Measurements from ENCODE around the gene LHFPL6.

LHFPL6 gene

GRCh38 chr13:39603424-39603947, 493 bp upstream of the LHFPL6 start:
- no peak for TF ChIP-seq ZNF274 (IDR thresholded peaks at IDR 0.05; ENCODE audit: low read depth, low read length)
- peak overlapping the region; percentile 59 for H3K4me3 ChIP-seq (ENCODE audit: low read length)

DNA sequence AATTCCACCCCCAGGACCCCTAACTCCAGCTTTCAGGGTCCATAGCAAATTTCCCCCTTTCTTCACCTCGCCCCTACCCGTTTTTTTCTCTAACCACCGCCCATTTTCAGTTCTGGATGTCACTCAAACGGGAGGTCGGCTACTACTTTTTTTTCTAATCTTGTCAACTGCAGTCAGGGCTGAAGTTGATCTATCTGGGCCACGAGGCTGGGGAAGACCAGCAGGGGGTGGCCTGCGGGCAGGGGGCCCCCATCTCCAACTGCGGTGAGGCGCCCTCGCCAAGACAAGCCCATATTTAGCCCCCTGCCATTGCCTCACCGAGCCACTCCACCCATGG, 748 bp downstream of the LHFPL6 start:
- peak overlapping the region; percentile 59 for H3K4me3 ChIP-seq (ENCODE audit: low read length)
- TF ChIP-seq ZNF274 (IDR thresholded peaks at IDR 0.05; ENCODE audit: low read depth, low read length) = no peak

DNA sequence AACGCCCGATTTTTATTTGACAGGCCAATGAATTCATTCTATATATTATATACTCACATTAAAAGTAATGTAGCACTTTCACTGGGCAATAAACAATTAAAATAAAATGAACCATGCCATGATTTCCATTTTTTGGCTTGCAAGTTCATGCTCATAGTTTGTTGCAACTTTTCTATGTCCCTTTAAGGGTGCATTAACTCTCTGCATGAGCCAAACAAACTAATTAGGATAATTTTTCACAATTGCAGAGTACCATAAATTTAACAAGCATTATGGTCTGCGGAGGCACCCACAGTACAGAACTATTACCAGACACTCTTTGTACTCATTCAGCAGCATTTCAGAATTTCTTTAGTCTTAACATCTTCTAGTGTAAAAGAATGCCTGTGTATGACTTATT, 1.4 kb downstream of the LHFPL6 start:
- TF ChIP-seq ZNF274 (IDR thresholded peaks at IDR 0.05; ENCODE audit: low read depth, low read length) = no peak
- H3K4me3 ChIP-seq (ENCODE audit: low read length) = peak overlapping the region; percentile 59; the same call in 1 of the 2 replicates

- no peak for TF ChIP-seq ZNF274 (IDR thresholded peaks at IDR 0.05; ENCODE audit: low read depth, low read length)
- no peak overlapping the region for H3K4me3 ChIP-seq (ENCODE audit: low read length)
These were observed 2.2 kb downstream of the LHFPL6 start for GRCh38 chr13:39600766-39601165.

DNA sequence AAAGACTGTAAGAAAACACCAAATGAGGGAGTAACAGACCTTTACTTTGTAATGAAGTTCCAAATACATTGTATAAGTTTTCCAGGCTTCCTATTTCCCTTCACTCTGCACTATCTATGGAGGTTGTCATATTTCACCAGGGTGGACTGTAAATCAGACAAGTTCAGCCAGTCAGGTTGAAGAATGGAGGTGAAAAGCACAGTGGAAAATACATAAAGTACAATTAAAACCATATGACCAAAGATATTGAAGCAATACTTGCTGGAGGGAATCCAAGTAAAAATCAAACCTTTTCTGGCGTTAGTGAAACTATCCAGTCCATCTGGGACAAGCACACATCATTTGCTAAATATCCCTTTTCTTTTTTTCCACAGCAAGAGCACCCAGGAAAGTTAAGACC, 3.2 kb downstream of the LHFPL6 start:
- H3K4me3 ChIP-seq (ENCODE audit: low read length) = no peak overlapping the region; the same call in 1 of the 2 replicates
- no peak for TF ChIP-seq ZNF274 (IDR thresholded peaks at IDR 0.05; ENCODE audit: low read depth, low read length)

DNA sequence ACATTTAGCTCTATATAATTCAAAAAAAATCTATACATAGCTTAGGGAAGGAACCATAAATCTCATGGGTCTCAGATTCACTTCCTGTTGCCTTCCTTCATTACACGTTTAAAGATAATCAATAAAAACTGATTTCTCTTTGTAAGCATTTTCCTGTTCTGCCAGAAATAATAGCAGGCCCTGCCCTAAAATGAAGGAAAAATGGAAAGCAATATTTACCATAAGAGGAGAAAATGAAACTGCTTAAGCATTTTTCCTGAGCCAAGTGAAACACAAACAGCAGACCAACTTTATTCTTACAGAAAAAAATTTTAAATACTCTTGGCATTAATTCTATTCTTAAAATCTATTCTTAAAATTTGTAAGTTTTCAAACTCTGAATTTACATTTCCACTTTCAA, 4.0 kb downstream of the LHFPL6 start:
- TF ChIP-seq ZNF274 (IDR thresholded peaks at IDR 0.05; ENCODE audit: low read depth, low read length) = no peak
- no peak overlapping the region for H3K4me3 ChIP-seq (ENCODE audit: low read length)

GRCh38 chr13:39597838-39598237, 5.2 kb downstream of the LHFPL6 start:
- no peak overlapping the region for H3K4me3 ChIP-seq (ENCODE audit: low read length)

DNA sequence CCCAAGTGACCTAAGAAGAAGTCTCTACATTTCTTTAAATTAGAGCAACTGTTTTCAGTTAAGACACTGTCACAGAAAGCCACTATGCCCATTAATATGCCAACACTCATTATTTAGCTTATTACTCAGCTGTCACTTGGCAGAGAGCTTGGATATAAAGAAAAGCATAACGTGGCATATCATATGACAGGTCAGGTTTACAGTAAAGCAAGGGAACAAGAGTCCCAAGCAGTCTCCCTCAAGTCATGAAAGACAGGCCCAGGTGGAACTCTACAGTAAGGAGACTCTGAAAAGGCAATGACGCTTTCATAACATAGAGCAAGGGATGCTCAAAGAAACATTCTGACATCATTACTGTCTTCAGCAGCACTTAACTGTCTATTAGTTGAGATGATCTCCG, 6.3 kb downstream of the LHFPL6 start:
- TF ChIP-seq ZNF274 (IDR thresholded peaks at IDR 0.05; ENCODE audit: low read depth, low read length) = no peak
- no peak overlapping the region for H3K4me3 ChIP-seq (ENCODE audit: low read length)

More at GRCh38 chr13:39597838-39598237, 5.2 kb downstream of the LHFPL6 start:
- no peak for TF ChIP-seq ZNF274 (IDR thresholded peaks at IDR 0.05; ENCODE audit: low read depth, low read length)

DNA sequence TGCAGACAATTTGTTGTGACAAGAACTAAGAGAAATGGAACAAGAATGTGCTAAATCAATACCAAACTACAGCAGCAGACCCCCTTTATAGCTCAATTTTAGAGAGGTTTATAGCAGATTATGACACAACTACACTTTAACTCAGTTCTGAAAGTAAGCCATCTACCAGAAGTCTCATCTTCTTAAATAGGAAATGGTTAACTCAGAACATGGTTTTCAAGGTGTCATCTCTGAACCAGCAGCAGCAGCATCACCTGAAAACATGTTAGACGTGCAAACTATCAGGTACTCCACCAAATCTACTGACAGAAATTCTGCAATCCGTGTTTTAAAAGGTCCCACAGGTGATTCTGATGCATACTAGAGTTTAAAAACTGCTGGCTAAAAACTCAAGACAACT, 6.8 kb downstream of the LHFPL6 start:
- no peak for TF ChIP-seq ZNF274 (IDR thresholded peaks at IDR 0.05; ENCODE audit: low read depth, low read length)
- H3K4me3 ChIP-seq (ENCODE audit: low read length) = no peak overlapping the region

DNA sequence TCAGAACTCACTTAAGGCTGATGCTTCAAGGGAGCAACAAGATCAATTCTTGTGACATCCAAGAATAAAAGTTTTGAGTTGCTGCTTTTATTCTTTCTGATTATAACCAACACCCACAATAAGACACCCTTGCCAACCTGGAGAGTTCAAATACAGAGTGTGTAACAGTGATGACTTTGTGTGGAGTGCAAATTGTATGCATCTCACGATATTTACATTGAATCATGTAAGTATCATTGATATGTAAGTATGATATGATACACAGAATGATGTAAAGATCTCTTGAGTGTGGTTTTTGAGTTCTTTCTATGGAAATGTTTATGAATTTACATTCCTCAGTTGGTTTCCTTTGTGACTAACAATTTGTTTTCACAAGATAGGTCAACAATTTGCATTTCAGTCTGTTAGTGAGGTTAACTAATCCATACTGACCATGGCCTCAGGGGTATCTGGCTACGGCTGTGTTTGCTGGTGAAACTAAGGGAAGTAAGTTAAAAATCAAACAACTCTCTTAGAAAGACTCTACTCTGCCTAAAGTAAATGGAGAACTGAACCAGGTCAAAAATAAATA, 12.4 kb downstream of the LHFPL6 start:
- TF ChIP-seq ZNF274 (IDR thresholded peaks at IDR 0.05; ENCODE audit: low read depth, low read length) = no peak

GRCh38 chr13:39588384-39588783, 14.6 kb downstream of the LHFPL6 start:
- H3K4me3 ChIP-seq (ENCODE audit: low read length) = no peak overlapping the region
- TF ChIP-seq ZNF274 (IDR thresholded peaks at IDR 0.05; ENCODE audit: low read depth, low read length) = no peak

More for the DNA sequence above, 12.4 kb downstream of the LHFPL6 start:
- H3K4me3 ChIP-seq (ENCODE audit: low read length) = no peak overlapping the region

DNA sequence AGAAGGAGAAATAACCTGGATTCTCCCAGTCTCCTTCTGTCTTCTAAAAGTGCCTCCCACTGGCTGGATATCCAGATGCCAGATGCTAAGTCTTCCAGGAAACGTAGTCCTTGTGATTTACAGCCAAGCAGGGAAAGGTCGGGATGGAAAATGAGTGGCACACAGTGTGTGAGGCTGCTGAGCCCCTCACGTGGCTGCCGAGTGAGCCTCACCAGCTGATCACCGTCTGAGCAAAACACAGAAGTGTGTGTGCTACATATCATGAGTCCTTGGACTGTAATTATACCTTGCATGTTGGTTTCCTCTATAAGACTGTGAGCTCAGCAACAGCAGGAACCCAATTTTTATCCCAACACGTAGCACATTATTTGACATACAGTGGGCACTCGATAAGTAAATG, 15.1 kb downstream of the LHFPL6 start:
- no peak overlapping the region for H3K4me3 ChIP-seq (ENCODE audit: low read length)
- no peak for TF ChIP-seq ZNF274 (IDR thresholded peaks at IDR 0.05; ENCODE audit: low read depth, low read length)

GRCh38 chr13:39586958-39587605, 15.9 kb downstream of the LHFPL6 start:
- no peak for TF ChIP-seq ZNF274 (IDR thresholded peaks at IDR 0.05; ENCODE audit: low read depth, low read length)
- no peak overlapping the region for H3K4me3 ChIP-seq (ENCODE audit: low read length)

- H3K4me3 ChIP-seq (ENCODE audit: low read length) = no peak overlapping the region
- TF ChIP-seq ZNF274 (IDR thresholded peaks at IDR 0.05; ENCODE audit: low read depth, low read length) = no peak
These were observed 16.8 kb downstream of the LHFPL6 start for GRCh38 chr13:39586151-39586550.

DNA sequence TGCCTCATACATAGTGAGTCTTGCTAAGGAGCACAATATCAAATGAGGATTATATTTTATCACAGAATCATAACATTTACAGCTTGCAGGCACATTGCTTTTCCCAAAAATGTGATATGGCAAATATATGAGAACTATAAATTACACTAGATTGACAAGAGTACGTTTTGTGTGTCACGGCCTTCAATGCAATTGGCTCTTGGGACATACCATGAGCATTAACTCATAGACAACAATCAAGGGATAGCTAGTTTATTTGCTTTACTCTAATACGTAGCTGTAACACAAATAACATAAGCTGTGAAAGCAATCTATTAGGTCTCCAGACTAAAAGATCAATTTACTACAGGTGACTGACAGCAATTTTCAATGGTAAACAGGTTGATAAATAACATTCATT, 17.8 kb downstream of the LHFPL6 start:
- no peak overlapping the region for H3K4me3 ChIP-seq (ENCODE audit: low read length)
- TF ChIP-seq ZNF274 (IDR thresholded peaks at IDR 0.05; ENCODE audit: low read depth, low read length) = no peak

All from GM08714 (cell line).